HT-29 (cell line): ENCODE data around the gene TLL2. TPM values are rescaled to one million over a fixed set of nuclear protein-coding genes. Genes with fewer than 3 reads are reported as not detected.

Experiments used
- DNase-seq: peaks from one replicate; pipeline ENCODE4 v3.0.0-alpha.2; 2015; ENCODE audit warnings: low spot score
- total RNA-seq: library from RNA; depleted of rRNA; stranded (reverse); fragments of >200 nt; shearing (Covaris generic); gene quantifications from 2 replicates; pipeline ENCODE4 v1.2.3, GENCODE V29; 2014

The TLL2 gene
- total RNA-seq, 1 experiment from 2014 or later, result not detected

- no peak for DNase-seq
Observed at GRCh38 chr10:96360331-96360730, 153.4 kb downstream of the TLL2 start.

- no peak for DNase-seq
Observed at GRCh38 chr10:96359616-96360015, 154.1 kb downstream of the TLL2 start.

GRCh38 chr10:96358851-96359540, 154.7 kb downstream of the TLL2 start, which contains the start of gene OPALIN:
TSS of gene OPALIN (minus strand) at chr10:96359002. CDS start at chr10:96358896, 106 bp downstream.
- no peak for DNase-seq

GRCh38 chr10:96357038-96357620, 156.6 kb downstream of the TLL2 start:
- DNase-seq, result no peak

GRCh38 chr10:96352582-96352981, 161.1 kb downstream of the TLL2 start:
- no peak for DNase-seq

GRCh38 chr10:96352027-96352426, 161.7 kb downstream of the TLL2 start:
- DNase-seq, result no peak

GRCh38 chr10:96346295-96346694, 167.4 kb downstream of the TLL2 start:
- DNase-seq, result no peak

- no peak for DNase-seq
Observed at GRCh38 chr10:96345222-96345621, 168.5 kb downstream of the TLL2 start.

- no peak for DNase-seq
Observed at GRCh38 chr10:96344178-96344577, 169.5 kb downstream of the TLL2 start.

GRCh38 chr10:96342402-96342801, 171.3 kb downstream of the TLL2 start:
- no peak for DNase-seq

GRCh38 chr10:96341219-96342182, 172.2 kb downstream of the TLL2 start:
- no peak for DNase-seq

- DNase-seq, result peak; percentile 58
Observed at GRCh38 chr10:96339956-96340904, 173.5 kb downstream of the TLL2 start.

GRCh38 chr10:96339383-96339782, 174.3 kb downstream of the TLL2 start:
- DNase-seq, result no peak

GRCh38 chr10:96338279-96338925, 175.3 kb downstream of the TLL2 start:
- DNase-seq, result no peak

- no peak for DNase-seq
Observed at GRCh38 chr10:96337106-96337505, 176.6 kb downstream of the TLL2 start.

GRCh38 chr10:96334616-96335526, 178.9 kb downstream of the TLL2 start:
- DNase-seq, result peak; percentile 50

GRCh38 chr10:96333101-96333500, 180.6 kb downstream of the TLL2 start:
- no peak for DNase-seq

- no peak for DNase-seq
Observed at GRCh38 chr10:96327462-96327861, 186.3 kb downstream of the TLL2 start.

- no peak for DNase-seq
Observed at GRCh38 chr10:96325719-96326373, 187.9 kb downstream of the TLL2 start.
